ENCODE measurements around the gene ALKBH7. TPM values are rescaled to one million over a fixed set of nuclear protein-coding genes. Genes with fewer than 3 reads are reported as not detected.
A peak's percentile ranks its signal among the peaks of the same experiment; 100 is the strongest.

The ALKBH7 gene
- total and polyA plus RNA-seq, 10 of the 15 experiments (the other 5 are each of a cell fraction or from before 2014, with no cell fraction given) = 0.31 to 82.5 (median 37.6) TPM

- no peaks in the 10 kb centered on the region; the same call in 2 of the 3 replicates for H3K9me3 ChIP-seq (replicated peaks; ENCODE audit: control insufficient read depth, insufficient read depth, low read length)
- intact Hi-C loops (cut with micrococcal nuclease; ENCODE audit: unreplicated experiment) (no loop called here), in situ Hi-C loops (cut with MboI) (no loop called here)
- CTCF ChIA-PET = interaction anchor here (0.8 kb wide), 1 partner anchor 67 kb away, joined by 3 read pairs; no protein-coding TSS in a partner anchor
- H3K27me3 ChIP-seq (replicated peaks in 1 of 2; ENCODE audit: control insufficient read depth in 2 of 2, insufficient read depth in 2 of 2, low read length in 1 of 2) = no peaks in the 10 kb centered on the region
- H4K20me1 ChIP-seq (ENCODE audit: control insufficient read depth, insufficient read depth) = peaks cover 27% of the 10 kb centered on the region
- peaks cover 5% of the 10 kb centered on the region for H3K4me1 ChIP-seq (ENCODE audit: control insufficient read depth, insufficient read depth, low read length)
- no peak for FAIRE-seq
- POLR2A ChIA-PET = no interaction called here
- H3K79me2 ChIP-seq (ENCODE audit: control insufficient read depth, insufficient read depth, low read length) = peaks cover 48% of the 10 kb centered on the region
- H2AFZ ChIP-seq (ENCODE audit: control insufficient read depth, low read depth, low read length) = no peak overlapping the region
- H3K9ac ChIP-seq (ENCODE audit: control insufficient read depth, insufficient read depth, low read length) = peak overlapping the region; percentile 33; the same call in 1 of the 2 replicates
- RAD21 ChIA-PET (ENCODE audit: unreplicated experiment) = interaction anchor here (1.2 kb wide), 1 partner anchor 15 kb away, joined by 4 read pairs; no protein-coding TSS in a partner anchor
- no TSS peak for BruUV-seq (replicated peaks)
- H3K27ac ChIP-seq (ENCODE audit: control insufficient read depth, insufficient read depth) = no peak overlapping the region
- peak overlapping the region; percentile 93; the same call in 1 of the 2 replicates for H3K4me3 ChIP-seq
- DNase-seq (ENCODE audit: low read depth, low spot score) = no peak
- SMC1A ChIA-PET (ENCODE audit: uncharacterized antibody, unreplicated experiment) = interaction anchor here (0.8 to 1.4 kb wide), 2 partner anchors 49 to 86 kb away, joined by 3 read pairs; partner anchors contain the start of gene ALKBH7
- ATAC-seq = no peak
- 89% methylated on average over 20 of the region's 20 CpGs for WGBS (ENCODE audit: insufficient coverage, insufficient replicate concordance, low lambda C conversion rate, missing lambda C conversion rate)
- peak overlapping the region; percentile 14 for H3K4me2 ChIP-seq (ENCODE audit: control insufficient read depth, insufficient read depth)
- TF ChIP-seq CREB1 (IDR thresholded peaks at IDR 0.05; ENCODE audit: low read depth) (no peak), POLR2A (IDR thresholded peaks at IDR 0.05; ENCODE audit: low read depth, low read length) (peak; percentile 33; the same call in 1 of the 2 replicates)
- peaks cover 20 to 46% of the 10 kb centered on the region in 2 experiments for H3K36me3 ChIP-seq (ENCODE audit: control insufficient read depth in 2 of 2, insufficient read depth in 2 of 2, low read length in 1 of 2)
Observed at GRCh38 chr19:6421075-6422014, 48.8 kb downstream of the ALKBH7 start.

DNA sequence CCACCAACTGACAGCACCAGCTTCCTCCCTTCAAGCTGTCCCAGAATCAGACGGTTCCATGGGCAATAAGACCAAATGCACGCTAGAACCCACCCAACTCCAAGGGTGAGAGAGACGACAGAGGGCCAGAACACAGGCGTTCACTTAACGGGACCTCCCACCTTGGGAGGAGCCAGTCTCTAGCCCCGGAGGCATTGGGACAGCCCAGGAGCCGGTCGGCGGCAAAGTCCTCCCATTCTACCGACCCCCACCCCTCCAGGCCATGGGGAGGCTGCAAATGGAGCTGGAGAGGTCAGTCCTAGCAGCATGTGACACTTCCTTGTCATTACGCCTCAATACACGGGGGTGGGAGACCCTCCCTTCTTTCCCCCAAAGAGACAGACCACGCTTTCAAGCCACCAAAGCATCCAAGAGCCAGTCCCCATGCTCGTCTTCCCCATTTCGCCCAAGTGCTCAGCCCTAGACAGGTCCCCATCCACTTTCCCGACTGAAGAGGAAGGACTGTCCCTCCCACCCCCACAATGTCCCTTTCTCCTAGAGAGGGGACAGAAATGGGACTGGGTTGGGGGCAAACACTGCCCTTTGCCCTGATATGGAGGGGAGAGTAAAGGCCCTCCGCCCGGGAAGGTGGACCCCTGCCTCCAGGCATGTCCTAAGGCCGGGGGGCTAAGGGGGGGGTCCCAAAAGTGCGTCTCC is 51.1 kb downstream of the ALKBH7 start:
- Histone ChIP-seq H3K36me3 (ENCODE audit: control insufficient read depth in 2 of 2, insufficient read depth in 2 of 2, low read length in 1 of 2) (peaks cover 15 to 29% of the 10 kb centered on the region in 2 experiments), H3K9me3 (replicated peaks; ENCODE audit: control insufficient read depth, insufficient read depth, low read length) (no peaks in the 10 kb centered on the region; the same call in 2 of the 3 replicates), H3K4me3 (peak overlapping the region; percentile 93), H3K4me1 (ENCODE audit: control insufficient read depth, insufficient read depth, low read length) (peaks cover 5% of the 10 kb centered on the region), H3K9ac (ENCODE audit: control insufficient read depth, insufficient read depth, low read length) (peak overlapping the region; percentile 85), H3K79me2 (ENCODE audit: control insufficient read depth, insufficient read depth, low read length) (peaks cover 48% of the 10 kb centered on the region), H4K20me1 (ENCODE audit: control insufficient read depth, insufficient read depth) (peaks cover 27% of the 10 kb centered on the region), H3K27ac (ENCODE audit: control insufficient read depth, insufficient read depth) (peak overlapping the region; percentile 73), H3K27me3 (replicated peaks in 1 of 2; ENCODE audit: control insufficient read depth in 2 of 2, insufficient read depth in 2 of 2, low read length in 1 of 2) (no peaks in the 10 kb centered on the region), H3K4me2 (ENCODE audit: control insufficient read depth, insufficient read depth) (peak overlapping the region; percentile 73), H2AFZ (ENCODE audit: control insufficient read depth, low read depth, low read length) (no peak overlapping the region)
- DNase-seq (ENCODE audit: low read depth, low spot score) (no peak), FAIRE-seq (peak; percentile 61), ATAC-seq (peak; percentile 8)
- no peak for TF ChIP-seq ZNF384 (IDR thresholded peaks at IDR 0.05; ENCODE audit: borderline replicate concordance, low read depth, low read length)
- TF ChIP-seq LARP7 (IDR thresholded peaks at IDR 0.05) = 0 out of 2 replicates have a peak, but pooled peaks have one; percentile 3
- TF ChIP-seq NKRF (conservative IDR thresholded peaks at IDR 0.05) = 0 out of 2 replicates have a peak, but pooled peaks have one; percentile 9
- TF ChIP-seq MLLT1 (IDR thresholded peaks at IDR 0.05) = peak; percentile 32; the same call in 1 of the 2 replicates
- no peak for TF ChIP-seq CBX3 (IDR thresholded peaks at IDR 0.05; ENCODE audit: borderline replicate concordance, low read depth)
- peak; percentile 81; the same call in 1 of the 2 replicates for TF ChIP-seq WRNIP1 (IDR thresholded peaks at IDR 0.05; ENCODE audit: borderline replicate concordance, low read depth, low read length)
- 0 out of 2 replicates have a peak, but pooled peaks have one; percentile 26 for TF ChIP-seq POLR2AphosphoS5 (IDR thresholded peaks at IDR 0.05; ENCODE audit: low read length)
- in situ Hi-C loops (cut with MboI) (no loop called here), intact Hi-C loops (cut with micrococcal nuclease; ENCODE audit: unreplicated experiment) (no loop called here)
- CTCF ChIA-PET = interaction anchor here (1.3 to 2.2 kb wide), 2 partner anchors 12 to 51 kb away, joined by 5 to 8 read pairs; partner anchors contain the start of gene ALKBH7
- RAD21 ChIA-PET (ENCODE audit: unreplicated experiment) = interaction anchor here (0.7 kb wide), 1 partner anchor 50 kb away, joined by 3 read pairs; no protein-coding TSS in a partner anchor
- POLR2A ChIA-PET = interaction anchor here (0.6 kb wide), 2 partner anchors 246 to 439 kb away, joined by 3 to 5 read pairs; partner anchors contain the start of gene TNFSF14
- no TSS peak for BruUV-seq (replicated peaks)
- SMC1A ChIA-PET (ENCODE audit: uncharacterized antibody, unreplicated experiment) = no interaction called here
- WGBS (ENCODE audit: insufficient coverage, insufficient replicate concordance, low lambda C conversion rate, missing lambda C conversion rate) = under 1% methylated on average over 20 of the region's 20 CpGs

Measured in GM12878 (cell line).